WI38 (cell line): ENCODE measurements around the gene KCNAB3.

Experiments
- H3K4me3 ChIP-seq: 2 replicates; pipeline ENCODE4 v1.5.1; 2011; ENCODE audit warnings: low read depth, mild to moderate bottlenecking, control low read depth, low read length
- TF ChIP-seq, protein P1 (sequence below): IDR thresholded peaks from 2 replicates; pipeline ENCODE4 v1.5.1; 2012; ENCODE audit warnings: low read depth, mild to moderate bottlenecking, control low read depth, low read length

The KCNAB3 gene

GRCh38 chr17:7940034-7940433 is 10.4 kb upstream of the KCNAB3 start:
- TF ChIP-seq, protein P1, sequence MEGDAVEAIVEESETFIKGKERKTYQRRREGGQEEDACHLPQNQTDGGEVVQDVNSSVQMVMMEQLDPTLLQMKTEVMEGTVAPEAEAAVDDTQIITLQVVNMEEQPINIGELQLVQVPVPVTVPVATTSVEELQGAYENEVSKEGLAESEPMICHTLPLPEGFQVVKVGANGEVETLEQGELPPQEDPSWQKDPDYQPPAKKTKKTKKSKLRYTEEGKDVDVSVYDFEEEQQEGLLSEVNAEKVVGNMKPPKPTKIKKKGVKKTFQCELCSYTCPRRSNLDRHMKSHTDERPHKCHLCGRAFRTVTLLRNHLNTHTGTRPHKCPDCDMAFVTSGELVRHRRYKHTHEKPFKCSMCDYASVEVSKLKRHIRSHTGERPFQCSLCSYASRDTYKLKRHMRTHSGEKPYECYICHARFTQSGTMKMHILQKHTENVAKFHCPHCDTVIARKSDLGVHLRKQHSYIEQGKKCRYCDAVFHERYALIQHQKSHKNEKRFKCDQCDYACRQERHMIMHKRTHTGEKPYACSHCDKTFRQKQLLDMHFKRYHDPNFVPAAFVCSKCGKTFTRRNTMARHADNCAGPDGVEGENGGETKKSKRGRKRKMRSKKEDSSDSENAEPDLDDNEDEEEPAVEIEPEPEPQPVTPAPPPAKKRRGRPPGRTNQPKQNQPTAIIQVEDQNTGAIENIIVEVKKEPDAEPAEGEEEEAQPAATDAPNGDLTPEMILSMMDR: no peak
- H3K4me3 ChIP-seq: no peak overlapping the region

DNA sequence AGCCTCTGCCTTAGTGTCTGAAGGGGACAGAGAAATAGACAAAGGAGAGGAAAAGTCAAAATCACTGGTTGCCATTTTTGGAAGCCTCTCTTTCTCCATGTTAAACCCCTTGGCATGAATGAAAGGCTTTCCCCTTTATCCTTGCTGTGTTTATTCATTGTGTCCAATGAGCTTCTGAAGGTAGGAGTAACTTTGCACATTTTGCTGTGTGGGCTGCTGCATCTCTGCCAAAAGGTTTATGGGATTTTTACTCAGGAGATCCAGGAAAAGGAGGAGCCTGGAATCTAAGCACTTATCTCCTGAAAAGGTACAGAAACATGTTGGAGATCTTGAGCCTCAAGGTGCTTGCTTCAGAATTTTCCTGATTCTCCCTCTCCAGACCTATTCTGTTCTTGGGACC is 6.2 kb upstream of the KCNAB3 start:
- H3K4me3 ChIP-seq: no peak overlapping the region
- TF ChIP-seq, protein P1: no peak

GRCh38 chr17:7932949-7933348 is 3.3 kb upstream of the KCNAB3 start:
- TF ChIP-seq, protein P1: no peak
- peak overlapping the region; percentile 69 for H3K4me3 ChIP-seq

GRCh38 chr17:7932483-7932891 is 2.8 kb upstream of the KCNAB3 start:
- TF ChIP-seq, protein P1: no peak
- H3K4me3 ChIP-seq: peak overlapping the region; percentile 69

GRCh38 chr17:7931709-7932482 is 2.2 kb upstream of the KCNAB3 start, which contains the start of the genes CNTROB and TRAPPC1:
TSS of gene CNTROB (plus strand) at chr17:7932206. CDS start at chr17:7933080, 874 bp downstream.
TSS of gene TRAPPC1 (minus strand) at chr17:7931946. CDS start at chr17:7931829, 117 bp downstream.
- peak within 1 kb of the TSS; percentile 69 for H3K4me3 ChIP-seq

GRCh38 chr17:7930841-7931631 is 1.4 kb upstream of the KCNAB3 start:
- TF ChIP-seq, protein P1: no peak
- peak overlapping the region; percentile 69 for H3K4me3 ChIP-seq

More at GRCh38 chr17:7931709-7932482, 2.2 kb upstream of the KCNAB3 start, which contains the start of the genes CNTROB and TRAPPC1:
- TF ChIP-seq, protein P1: no peak
